K562 (cell line): ENCODE measurements around the gene TMEM271.

Experiments
- MED1 ChIP-seq: sonication (generic); formaldehyde crosslinking; IDR thresholded peaks from 2 replicates; pipeline ENCODE4 v1.8.1; 2023; ENCODE audit warnings: missing genetic modification reagents, borderline replicate concordance
- MTA1 ChIP-seq: fragments of 450-650 bp; IDR thresholded peaks from 2 replicates; pipeline ENCODE4 v1.6.1; 2017; ENCODE audit warnings: borderline replicate concordance
- NR3C1 ChIP-seq: sonication (generic); formaldehyde crosslinking; IDR thresholded peaks from 2 replicates; pipeline ENCODE4 v1.8.1; 2022; ENCODE audit warnings: missing genetic modification reagents
- SIX5 ChIP-seq, 2 experiments: IDR thresholded peaks; 2 replicates each; pipeline ENCODE4 v1.6.1; 2011; ENCODE audit warnings: low read length in 2 of 2, borderline replicate concordance in 1 of 2, low read depth in 1 of 2, mild to moderate bottlenecking in 1 of 2, moderate library complexity in 1 of 2; ENCODE audit not compliant: insufficient read depth in 1 of 2
- SP2 ChIP-seq: IDR thresholded peaks from 2 replicates; pipeline ENCODE4 v1.6.1; 2011; ENCODE audit warnings: mild to moderate bottlenecking, low read depth, low read length, moderate library complexity; ENCODE audit not compliant: poor library complexity, severe bottlenecking; ENCODE audit errors: extremely low read depth
- TEAD4 ChIP-seq, 2 experiments: sonication (generic) in 1 of 2; formaldehyde crosslinking in 1 of 2; IDR thresholded peaks; 2 replicates each; pipeline versions ENCODE4 v1.6.1 to v1.8.0; 2012 to 2022; ENCODE audit warnings: borderline replicate concordance in 1 of 2, inconsistent platforms in 1 of 2, low read length in 1 of 2, mild to moderate bottlenecking in 1 of 2, missing genetic modification reagents in 1 of 2
- TF ChIP-seq, protein P1 (sequence below): fragments of 450-650 bp; IDR thresholded peaks from 2 replicates; pipeline ENCODE4 v1.7.1; 2018; ENCODE audit warnings: mild to moderate bottlenecking, low read depth; ENCODE audit not compliant: partially characterized antibody
- TF ChIP-seq, protein P2 (sequence below), 3 experiments: IDR thresholded peaks in 2 of 3; conservative IDR thresholded peaks in 1 of 3; 2 replicates each; pipeline ENCODE4 v1.5.1; 2011 to 2012; ENCODE audit warnings: low read length in 3 of 3, mild to moderate bottlenecking in 3 of 3, control low read depth in 2 of 3, improper control_type of control experiment in 1 of 3, inconsistent platforms in 1 of 3, low read depth in 1 of 3, mixed read lengths in 1 of 3, moderate library complexity in 1 of 3; ENCODE audit not compliant: insufficient read depth in 2 of 3
- TF ChIP-seq, protein P3 (sequence below): IDR thresholded peaks from 3 replicates; pipeline ENCODE4 v1.6.1; 2011; ENCODE audit warnings: borderline replicate concordance, mild to moderate bottlenecking, moderate library complexity; ENCODE audit not compliant: insufficient read length; ENCODE audit errors: extremely low read depth

DNA sequence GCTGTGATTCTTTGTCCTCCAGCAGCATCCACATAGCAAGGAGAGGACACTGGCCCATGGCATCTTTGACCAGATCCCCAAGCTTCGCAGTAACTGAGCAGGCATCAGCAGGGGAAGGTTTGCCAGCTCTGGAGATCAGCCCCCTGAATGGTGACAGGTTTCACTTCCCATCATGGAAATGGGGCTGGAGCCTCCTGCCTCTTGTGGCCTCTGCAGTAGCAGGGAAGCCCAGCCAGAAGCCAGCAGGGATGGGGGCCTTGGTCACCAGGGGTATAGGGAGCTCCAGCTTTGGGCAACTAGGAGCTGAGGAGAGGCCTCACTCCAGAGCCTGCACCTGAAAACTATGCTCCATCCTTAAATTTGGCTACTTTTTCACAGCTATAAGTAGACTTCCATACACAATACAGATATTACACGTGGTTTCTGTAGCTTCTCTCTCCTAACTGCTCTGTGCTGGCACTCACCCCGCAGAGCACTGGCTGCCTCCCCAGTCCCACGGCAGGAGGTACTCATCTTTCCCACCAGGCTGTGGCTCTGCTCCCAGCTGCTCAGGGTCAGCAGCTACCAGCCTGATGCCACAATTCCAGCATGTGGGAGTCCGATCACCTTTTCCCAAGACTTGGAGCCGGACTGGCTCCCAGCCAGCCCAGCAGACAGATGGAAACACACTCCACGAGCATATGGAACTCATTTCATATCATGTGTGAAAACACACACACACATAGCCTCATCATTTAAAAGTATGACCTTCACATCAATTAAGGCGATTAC lies 2.8 kb downstream of the TMEM271 start:
- no peak for TF ChIP-seq NR3C1 (CRISPR knock-in tag)
- TF ChIP-seq, protein P1, sequence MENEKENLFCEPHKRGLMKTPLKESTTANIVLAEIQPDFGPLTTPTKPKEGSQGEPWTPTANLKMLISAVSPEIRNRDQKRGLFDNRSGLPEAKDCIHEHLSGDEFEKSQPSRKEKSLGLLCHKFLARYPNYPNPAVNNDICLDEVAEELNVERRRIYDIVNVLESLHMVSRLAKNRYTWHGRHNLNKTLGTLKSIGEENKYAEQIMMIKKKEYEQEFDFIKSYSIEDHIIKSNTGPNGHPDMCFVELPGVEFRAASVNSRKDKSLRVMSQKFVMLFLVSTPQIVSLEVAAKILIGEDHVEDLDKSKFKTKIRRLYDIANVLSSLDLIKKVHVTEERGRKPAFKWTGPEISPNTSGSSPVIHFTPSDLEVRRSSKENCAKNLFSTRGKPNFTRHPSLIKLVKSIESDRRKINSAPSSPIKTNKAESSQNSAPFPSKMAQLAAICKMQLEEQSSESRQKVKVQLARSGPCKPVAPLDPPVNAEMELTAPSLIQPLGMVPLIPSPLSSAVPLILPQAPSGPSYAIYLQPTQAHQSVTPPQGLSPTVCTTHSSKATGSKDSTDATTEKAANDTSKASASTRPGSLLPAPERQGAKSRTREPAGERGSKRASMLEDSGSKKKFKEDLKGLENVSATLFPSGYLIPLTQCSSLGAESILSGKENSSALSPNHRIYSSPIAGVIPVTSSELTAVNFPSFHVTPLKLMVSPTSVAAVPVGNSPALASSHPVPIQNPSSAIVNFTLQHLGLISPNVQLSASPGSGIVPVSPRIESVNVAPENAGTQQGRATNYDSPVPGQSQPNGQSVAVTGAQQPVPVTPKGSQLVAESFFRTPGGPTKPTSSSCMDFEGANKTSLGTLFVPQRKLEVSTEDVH: no peak
- TF ChIP-seq, protein P2, sequence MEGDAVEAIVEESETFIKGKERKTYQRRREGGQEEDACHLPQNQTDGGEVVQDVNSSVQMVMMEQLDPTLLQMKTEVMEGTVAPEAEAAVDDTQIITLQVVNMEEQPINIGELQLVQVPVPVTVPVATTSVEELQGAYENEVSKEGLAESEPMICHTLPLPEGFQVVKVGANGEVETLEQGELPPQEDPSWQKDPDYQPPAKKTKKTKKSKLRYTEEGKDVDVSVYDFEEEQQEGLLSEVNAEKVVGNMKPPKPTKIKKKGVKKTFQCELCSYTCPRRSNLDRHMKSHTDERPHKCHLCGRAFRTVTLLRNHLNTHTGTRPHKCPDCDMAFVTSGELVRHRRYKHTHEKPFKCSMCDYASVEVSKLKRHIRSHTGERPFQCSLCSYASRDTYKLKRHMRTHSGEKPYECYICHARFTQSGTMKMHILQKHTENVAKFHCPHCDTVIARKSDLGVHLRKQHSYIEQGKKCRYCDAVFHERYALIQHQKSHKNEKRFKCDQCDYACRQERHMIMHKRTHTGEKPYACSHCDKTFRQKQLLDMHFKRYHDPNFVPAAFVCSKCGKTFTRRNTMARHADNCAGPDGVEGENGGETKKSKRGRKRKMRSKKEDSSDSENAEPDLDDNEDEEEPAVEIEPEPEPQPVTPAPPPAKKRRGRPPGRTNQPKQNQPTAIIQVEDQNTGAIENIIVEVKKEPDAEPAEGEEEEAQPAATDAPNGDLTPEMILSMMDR (IDR thresholded peaks at IDR 0.05 in 2 of 3, conservative IDR thresholded peaks at IDR 0.05 in 1 of 3; ENCODE audit: insufficient read depth in 2 of 3, low read depth in 1 of 3, low read length in 3 of 3): no peak
- TF ChIP-seq MED1 (CRISPR knock-in tag): no peak
- TF ChIP-seq, protein P3, sequence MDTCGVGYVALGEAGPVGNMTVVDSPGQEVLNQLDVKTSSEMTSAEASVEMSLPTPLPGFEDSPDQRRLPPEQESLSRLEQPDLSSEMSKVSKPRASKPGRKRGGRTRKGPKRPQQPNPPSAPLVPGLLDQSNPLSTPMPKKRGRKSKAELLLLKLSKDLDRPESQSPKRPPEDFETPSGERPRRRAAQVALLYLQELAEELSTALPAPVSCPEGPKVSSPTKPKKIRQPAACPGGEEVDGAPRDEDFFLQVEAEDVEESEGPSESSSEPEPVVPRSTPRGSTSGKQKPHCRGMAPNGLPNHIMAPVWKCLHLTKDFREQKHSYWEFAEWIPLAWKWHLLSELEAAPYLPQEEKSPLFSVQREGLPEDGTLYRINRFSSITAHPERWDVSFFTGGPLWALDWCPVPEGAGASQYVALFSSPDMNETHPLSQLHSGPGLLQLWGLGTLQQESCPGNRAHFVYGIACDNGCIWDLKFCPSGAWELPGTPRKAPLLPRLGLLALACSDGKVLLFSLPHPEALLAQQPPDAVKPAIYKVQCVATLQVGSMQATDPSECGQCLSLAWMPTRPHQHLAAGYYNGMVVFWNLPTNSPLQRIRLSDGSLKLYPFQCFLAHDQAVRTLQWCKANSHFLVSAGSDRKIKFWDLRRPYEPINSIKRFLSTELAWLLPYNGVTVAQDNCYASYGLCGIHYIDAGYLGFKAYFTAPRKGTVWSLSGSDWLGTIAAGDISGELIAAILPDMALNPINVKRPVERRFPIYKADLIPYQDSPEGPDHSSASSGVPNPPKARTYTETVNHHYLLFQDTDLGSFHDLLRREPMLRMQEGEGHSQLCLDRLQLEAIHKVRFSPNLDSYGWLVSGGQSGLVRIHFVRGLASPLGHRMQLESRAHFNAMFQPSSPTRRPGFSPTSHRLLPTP: no peak
- TF ChIP-seq SP2: no peak
- TF ChIP-seq SIX5 (IDR thresholded peaks at IDR 0.05; ENCODE audit: borderline replicate concordance in 1 of 2, insufficient read depth in 1 of 2, low read depth in 1 of 2, low read length in 2 of 2): no peak
- TF ChIP-seq TEAD4 (IDR thresholded peaks at IDR 0.05; ENCODE audit: low read length): no peak
- TF ChIP-seq TEAD4 (CRISPR knock-in tag; IDR thresholded peaks at IDR 0.05; ENCODE audit: borderline replicate concordance): no peak
- no peak for TF ChIP-seq MTA1
